GM12872 (cell line): ENCODE measurements around the gene PCNX4.

Experiments
- TF ChIP-seq, protein P1 (sequence below): IDR thresholded peaks from 3 replicates; pipeline ENCODE4 v1.5.1; 2011; ENCODE audit warnings: low read depth, mild to moderate bottlenecking, low read length, moderate library complexity; ENCODE audit not compliant: insufficient read depth

The PCNX4 gene

GRCh38 chr14:60106339-60106738 is 14.6 kb downstream of the PCNX4 start:
- TF ChIP-seq, protein P1, sequence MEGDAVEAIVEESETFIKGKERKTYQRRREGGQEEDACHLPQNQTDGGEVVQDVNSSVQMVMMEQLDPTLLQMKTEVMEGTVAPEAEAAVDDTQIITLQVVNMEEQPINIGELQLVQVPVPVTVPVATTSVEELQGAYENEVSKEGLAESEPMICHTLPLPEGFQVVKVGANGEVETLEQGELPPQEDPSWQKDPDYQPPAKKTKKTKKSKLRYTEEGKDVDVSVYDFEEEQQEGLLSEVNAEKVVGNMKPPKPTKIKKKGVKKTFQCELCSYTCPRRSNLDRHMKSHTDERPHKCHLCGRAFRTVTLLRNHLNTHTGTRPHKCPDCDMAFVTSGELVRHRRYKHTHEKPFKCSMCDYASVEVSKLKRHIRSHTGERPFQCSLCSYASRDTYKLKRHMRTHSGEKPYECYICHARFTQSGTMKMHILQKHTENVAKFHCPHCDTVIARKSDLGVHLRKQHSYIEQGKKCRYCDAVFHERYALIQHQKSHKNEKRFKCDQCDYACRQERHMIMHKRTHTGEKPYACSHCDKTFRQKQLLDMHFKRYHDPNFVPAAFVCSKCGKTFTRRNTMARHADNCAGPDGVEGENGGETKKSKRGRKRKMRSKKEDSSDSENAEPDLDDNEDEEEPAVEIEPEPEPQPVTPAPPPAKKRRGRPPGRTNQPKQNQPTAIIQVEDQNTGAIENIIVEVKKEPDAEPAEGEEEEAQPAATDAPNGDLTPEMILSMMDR: no peak

DNA sequence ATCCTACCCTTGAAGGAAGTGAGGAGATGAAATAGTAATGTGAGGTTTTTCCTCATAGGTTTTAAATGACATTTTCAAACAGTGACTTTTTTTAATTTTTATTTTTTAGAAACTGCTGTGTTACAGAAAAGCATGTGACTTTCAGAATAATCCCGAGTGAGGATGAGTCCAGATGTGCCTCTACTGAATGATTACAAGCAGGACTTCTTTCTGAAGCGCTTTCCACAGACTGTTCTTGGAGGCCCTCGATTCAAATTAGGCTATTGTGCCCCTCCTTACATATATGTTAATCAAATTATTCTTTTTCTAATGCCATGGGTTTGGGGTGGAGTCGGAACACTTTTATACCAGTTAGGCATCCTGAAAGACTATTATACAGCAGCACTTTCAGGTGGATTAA is 15.8 kb downstream of the PCNX4 start:
- TF ChIP-seq, protein P1: no peak

DNA sequence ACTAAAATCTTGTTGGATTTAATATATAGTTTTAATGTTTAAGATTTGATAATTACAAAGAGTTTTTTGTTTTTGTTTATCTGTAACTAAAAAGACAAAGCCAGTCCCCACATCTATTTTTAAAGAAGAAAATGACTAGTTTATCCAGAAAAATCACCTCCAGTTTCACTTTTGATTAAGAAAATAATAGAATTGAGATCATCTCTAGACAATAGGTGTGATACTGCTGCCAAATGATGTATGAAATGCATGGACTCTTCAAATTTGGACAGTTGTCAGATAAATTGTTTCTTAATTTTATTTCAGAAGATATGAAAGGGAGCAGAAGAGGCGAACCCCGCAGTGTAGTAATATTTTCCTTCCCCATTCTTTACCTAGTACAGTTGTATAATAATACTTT is 20.0 kb downstream of the PCNX4 start:
- TF ChIP-seq, protein P1: no peak

GRCh38 chr14:60114881-60115280 is 23.2 kb downstream of the PCNX4 start:
- TF ChIP-seq, protein P1: no peak

DNA sequence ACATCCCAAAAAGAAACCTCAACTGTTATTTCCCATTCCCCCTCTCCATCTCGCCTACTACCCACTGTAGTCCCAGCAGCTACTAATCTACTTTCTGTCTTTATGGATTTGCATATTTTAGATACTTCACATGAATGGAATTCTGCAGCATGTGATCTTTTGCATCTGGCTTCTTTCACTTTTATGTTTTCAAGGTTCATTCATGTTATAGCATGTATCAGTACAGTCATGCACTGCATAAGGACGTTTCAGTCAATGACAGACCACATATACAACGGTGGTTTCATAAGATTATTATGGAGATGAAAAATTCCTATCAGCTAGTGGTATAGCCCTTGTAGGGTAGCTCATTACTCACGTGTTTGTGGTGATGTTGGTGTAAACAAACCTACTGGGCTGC is 24.5 kb downstream of the PCNX4 start:
- TF ChIP-seq, protein P1: no peak

DNA sequence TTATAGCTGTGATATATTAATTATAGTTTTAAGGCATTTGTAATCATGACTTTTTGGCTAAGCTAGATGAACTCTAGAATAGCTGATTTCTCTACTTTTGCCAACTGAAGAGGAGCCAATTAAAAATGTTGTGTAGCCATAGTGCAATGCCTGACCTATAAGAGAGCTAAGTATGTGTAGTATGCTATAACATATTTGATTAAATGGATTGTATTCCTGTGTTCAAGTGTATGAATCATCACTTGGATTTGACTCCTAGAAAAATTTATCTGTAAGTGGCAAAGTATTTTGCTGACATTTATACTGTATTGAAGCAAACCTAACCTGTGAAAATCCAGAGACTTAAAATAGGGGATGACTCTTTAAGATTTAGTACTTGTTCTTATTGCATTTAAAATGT is 34.2 kb downstream of the PCNX4 start:
- TF ChIP-seq, protein P1: no peak

- TF ChIP-seq, protein P1: no peak
These were observed 41.8 kb downstream of the PCNX4 start for GRCh38 chr14:60133487-60133886.

DNA sequence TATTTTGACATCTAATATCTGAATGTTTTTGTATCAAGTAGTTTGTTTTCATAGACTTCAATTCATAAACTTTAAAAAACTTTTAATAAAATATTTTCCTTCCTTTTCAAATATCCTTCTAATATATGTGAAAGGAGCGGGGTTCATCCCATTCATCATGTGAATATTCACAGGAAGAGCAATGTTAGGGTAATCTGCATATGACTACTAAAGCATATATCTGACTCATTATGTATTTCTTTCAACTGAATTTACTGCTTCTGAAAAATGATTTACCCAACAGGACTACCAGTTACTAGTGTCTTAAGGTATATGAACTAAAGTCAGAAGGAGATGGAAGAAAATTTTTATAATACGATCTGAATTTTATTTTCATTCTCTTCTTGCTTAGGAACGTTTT is 43.0 kb downstream of the PCNX4 start:
- TF ChIP-seq, protein P1: no peak
